ENCODE results near the gene MSI2. TPM values are rescaled to one million over a fixed set of nuclear protein-coding genes. Genes with fewer than 3 reads are reported as not detected.
A peak's percentile ranks its signal among the peaks of the same experiment; 100 is the strongest.

Gene MSI2
- polyA plus RNA-seq, 1 donor from 2014 or later = 3.8 TPM

DNA sequence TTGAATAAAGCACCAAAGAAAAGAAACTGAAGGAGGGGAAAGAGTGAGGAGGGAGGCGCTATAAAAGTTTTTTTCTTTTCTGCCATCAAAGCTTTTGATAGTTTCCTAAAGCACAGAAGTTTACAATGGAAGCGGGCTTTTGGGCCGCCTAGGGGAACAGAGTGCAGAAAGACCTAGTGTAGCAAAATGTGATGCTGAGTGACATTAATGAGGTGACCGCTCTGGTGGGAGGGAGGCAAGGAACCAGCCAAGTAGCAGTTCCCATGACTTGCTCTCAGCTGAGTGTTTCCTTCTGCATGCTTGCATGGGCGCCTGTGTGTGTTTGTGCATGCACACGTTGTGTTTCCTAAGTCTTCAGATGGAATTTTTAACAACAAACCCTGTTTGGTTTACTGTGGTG is 15.5 kb downstream of the MSI2 start:
- no peak overlapping the region for H3K27ac Mint-ChIP-seq
- no peaks in the 10 kb centered on the region for H3K9me3 Mint-ChIP-seq
- H3K4me3 Mint-ChIP-seq = no peak overlapping the region
- H3K36me3 Mint-ChIP-seq = peaks cover 7% of the 10 kb centered on the region
- no peaks in the 10 kb centered on the region for H3K27me3 Mint-ChIP-seq
- H3K4me1 Mint-ChIP-seq = peaks cover 4 to 8% (median 5%) of the 10 kb centered on the region in 3 donors

GRCh38 chr17:57273490-57273889 is 17.2 kb downstream of the MSI2 start:
- H3K36me3 Mint-ChIP-seq = peaks cover 8% of the 10 kb centered on the region
- H3K4me3 Mint-ChIP-seq = no peak overlapping the region
- H3K9me3 Mint-ChIP-seq = no peaks in the 10 kb centered on the region
- H3K27me3 Mint-ChIP-seq = no peaks in the 10 kb centered on the region
- H3K4me1 Mint-ChIP-seq = peaks cover 4 to 6% (median 5%) of the 10 kb centered on the region in 3 donors
- H3K27ac Mint-ChIP-seq = no peak overlapping the region

- Mint-ChIP-seq H3K9me3 (no peaks in the 10 kb centered on the region), H3K4me3 (no peak overlapping the region), H3K36me3 (peaks cover 8% of the 10 kb centered on the region), H3K27me3 (no peaks in the 10 kb centered on the region), H3K4me1 (peaks cover 3 to 8% (median 5%) of the 10 kb centered on the region in 3 donors), H3K27ac (peak overlapping the region in 1 of 3 donors; percentile 22)
Observed at GRCh38 chr17:57274162-57274561, 17.8 kb downstream of the MSI2 start.

GRCh38 chr17:57275071-57275764 is 18.9 kb downstream of the MSI2 start:
- no peaks in the 10 kb centered on the region for H3K9me3 Mint-ChIP-seq
- H3K36me3 Mint-ChIP-seq = peaks cover 8% of the 10 kb centered on the region
- H3K4me1 Mint-ChIP-seq = peaks cover 2 to 10% (median 5%) of the 10 kb centered on the region in 3 donors
- no peak overlapping the region for H3K4me3 Mint-ChIP-seq
- H3K27ac Mint-ChIP-seq = peak overlapping the region in 1 of 3 donors; percentile 70
- H3K27me3 Mint-ChIP-seq = no peaks in the 10 kb centered on the region

DNA sequence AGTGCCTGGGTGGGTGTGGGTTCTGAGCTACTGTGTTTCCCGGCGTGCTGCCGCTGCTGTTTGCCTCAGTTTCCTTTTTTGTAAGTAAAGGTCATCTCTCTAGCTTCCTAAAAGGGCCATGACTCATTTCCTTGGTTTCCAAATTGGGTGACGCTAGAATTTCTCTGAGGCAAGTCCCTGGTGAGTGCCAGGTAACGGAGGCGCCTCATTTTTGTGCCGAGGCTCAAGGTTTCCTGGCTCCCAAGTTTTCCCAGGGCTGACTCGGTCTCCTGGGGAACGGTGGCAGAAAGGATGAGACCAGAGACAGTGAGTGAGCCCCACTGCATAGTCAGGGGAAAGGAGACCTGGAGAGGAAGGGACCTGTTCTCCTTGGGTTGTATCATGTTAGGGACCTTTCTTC is 20.3 kb downstream of the MSI2 start:
- Mint-ChIP-seq H3K4me3 (no peak overlapping the region), H3K9me3 (no peaks in the 10 kb centered on the region), H3K36me3 (peaks cover 6% of the 10 kb centered on the region), H3K4me1 (peaks cover 0 to 10% (median 2%) of the 10 kb centered on the region in 3 donors), H3K27ac (no peak overlapping the region), H3K27me3 (no peaks in the 10 kb centered on the region)

DNA sequence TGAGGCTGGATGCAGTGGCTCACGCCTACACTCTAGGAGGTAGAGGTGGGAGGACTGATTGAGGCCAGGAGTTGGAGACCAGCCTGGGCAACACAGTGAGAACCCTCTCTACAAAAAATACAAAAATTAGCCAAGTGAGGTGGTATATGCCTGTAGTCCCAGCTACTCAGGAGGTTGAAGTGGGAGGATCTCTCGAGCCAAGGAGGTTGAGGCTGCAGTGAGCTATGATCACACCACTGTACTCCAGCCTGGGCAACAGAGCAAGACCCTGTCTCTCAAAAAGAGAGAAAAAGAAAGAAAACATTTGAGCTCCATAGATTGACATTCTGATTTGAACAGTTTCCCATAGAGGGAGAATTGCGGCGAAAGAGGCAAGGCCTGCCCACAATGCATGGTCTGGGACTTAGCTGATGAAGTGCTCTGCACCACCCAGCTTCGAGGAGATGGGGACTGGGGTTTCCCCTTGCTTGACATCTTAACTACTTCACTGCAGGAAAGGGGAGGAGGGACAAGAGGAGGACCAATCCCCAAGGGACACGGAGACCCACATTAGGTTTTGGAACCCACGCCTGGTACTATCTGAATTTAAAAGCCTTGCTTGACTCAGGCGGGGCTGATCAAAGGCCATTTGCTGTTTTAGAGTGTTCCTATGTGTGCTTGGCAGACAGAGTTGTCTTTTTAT is 21.7 kb downstream of the MSI2 start:
- H3K4me1 Mint-ChIP-seq = peaks cover under 1 to 10% (median 6%) of the 10 kb centered on the region in 3 donors
- no peak overlapping the region for H3K4me3 Mint-ChIP-seq
- no peaks in the 10 kb centered on the region for H3K9me3 Mint-ChIP-seq
- no peaks in the 10 kb centered on the region for H3K27me3 Mint-ChIP-seq
- peaks cover 2% of the 10 kb centered on the region for H3K36me3 Mint-ChIP-seq
- H3K27ac Mint-ChIP-seq = no peak overlapping the region

DNA sequence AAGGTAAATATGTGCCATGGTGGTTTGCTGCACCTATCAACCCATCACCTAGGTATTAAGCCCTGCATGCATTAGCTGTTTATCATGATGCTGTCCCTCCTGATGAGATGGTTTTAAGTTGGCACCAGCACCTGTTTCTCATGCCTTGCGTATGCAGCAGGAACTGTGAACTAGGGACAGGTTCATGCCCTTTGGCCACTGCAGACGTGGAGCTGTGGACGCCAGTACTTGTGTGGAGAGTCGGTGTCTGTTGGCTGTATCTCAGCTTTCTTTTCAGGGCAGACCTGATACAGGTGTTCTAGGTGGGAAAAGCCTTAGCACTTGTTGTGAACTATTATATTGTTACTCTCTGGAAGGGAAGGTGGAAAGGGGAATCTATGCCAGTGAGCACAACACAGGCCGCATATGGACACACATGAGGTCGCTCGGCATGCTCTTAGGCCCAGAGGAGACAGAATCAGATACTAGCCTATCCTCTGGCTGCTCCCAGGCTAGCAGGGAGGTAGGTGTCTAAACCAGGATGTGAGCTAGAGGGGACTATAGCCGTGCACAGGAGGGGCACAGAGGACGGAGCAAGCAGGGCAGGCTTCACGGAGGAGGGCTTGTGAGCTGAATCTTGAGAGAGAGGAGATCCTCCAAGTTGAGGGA is 22.5 kb downstream of the MSI2 start:
- Mint-ChIP-seq H3K27ac (no peak overlapping the region), H3K27me3 (no peaks in the 10 kb centered on the region), H3K4me3 (no peak overlapping the region), H3K36me3 (peaks cover 2% of the 10 kb centered on the region), H3K9me3 (no peaks in the 10 kb centered on the region), H3K4me1 (peaks cover 6 to 10% (median 6%) of the 10 kb centered on the region in 3 donors)

DNA sequence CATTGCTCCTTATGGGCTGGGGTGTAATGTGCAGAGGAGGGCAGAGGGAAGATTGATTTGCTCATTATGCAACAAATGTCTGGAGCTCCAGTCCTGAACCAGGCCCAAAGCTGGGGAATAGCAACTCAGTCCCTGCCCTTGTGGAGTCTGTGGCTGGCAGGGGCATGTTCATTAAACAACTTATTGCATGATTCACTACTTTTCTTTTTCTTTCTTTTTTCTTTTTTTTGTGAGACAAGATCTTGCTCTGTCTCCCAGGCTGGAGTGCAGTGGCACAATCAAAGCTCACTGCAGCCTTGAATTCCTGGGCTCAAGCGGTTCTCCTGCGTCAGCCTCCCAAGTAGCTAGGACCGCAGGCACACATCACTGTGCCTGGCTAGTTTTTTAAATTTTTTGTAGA is 23.1 kb downstream of the MSI2 start:
- Mint-ChIP-seq H3K4me1 (peaks cover 9 to 14% (median 11%) of the 10 kb centered on the region in 3 donors), H3K36me3 (peaks cover 2% of the 10 kb centered on the region), H3K4me3 (no peak overlapping the region), H3K27me3 (no peaks in the 10 kb centered on the region), H3K27ac (no peak overlapping the region), H3K9me3 (no peaks in the 10 kb centered on the region)

DNA sequence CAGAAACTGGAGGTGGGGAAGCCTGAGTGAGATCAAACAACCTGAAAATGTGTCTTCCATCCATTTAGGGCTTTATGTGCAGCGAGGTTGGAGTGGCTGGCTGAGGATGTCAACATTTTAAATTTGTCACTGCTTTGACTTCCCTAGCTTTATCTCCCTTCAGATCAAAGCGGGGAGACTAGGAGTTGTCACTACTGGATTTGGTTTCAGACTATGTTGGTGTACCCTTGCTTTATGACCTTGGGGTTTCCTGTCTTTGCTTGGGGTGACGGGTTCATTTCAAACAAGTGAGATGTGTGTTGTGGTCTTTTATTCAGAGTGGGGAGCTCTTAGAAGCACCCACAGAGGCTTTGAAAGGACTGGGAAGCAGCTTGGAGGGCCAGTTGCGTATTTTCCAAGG is 25.6 kb downstream of the MSI2 start:
- H3K9me3 Mint-ChIP-seq = no peaks in the 10 kb centered on the region
- peaks cover 25 to 29% (median 27%) of the 10 kb centered on the region in 3 donors for H3K4me1 Mint-ChIP-seq
- peaks cover 2% of the 10 kb centered on the region for H3K36me3 Mint-ChIP-seq
- no peak overlapping the region for H3K4me3 Mint-ChIP-seq
- peak overlapping the region in 1 of 3 donors; percentile 54 for H3K27ac Mint-ChIP-seq
- no peaks in the 10 kb centered on the region for H3K27me3 Mint-ChIP-seq

DNA sequence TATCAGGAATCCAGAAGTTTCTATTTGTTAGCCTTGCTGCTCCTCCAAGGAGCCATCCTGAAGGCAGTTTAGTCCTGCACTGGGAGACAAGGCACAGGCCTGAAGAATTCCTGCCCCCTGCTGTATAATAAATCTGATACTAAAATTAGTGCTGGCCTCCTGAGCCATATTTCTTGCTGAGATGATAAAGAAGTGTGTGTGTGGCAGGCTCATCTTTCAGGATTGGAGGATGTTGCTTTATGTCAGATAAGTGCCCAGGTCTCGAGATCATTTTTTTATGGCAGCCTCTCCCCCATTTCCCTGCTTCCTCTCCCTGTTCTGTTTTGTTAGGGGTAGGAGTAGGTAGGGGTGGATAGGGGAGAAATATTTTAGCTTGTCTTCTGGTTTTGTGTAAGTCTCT is 26.0 kb downstream of the MSI2 start:
- H3K27ac Mint-ChIP-seq = peak overlapping the region in 1 of 3 donors; percentile 14
- peaks cover 25 to 29% (median 27%) of the 10 kb centered on the region in 3 donors for H3K4me1 Mint-ChIP-seq
- peaks cover 2% of the 10 kb centered on the region for H3K36me3 Mint-ChIP-seq
- H3K9me3 Mint-ChIP-seq = no peaks in the 10 kb centered on the region
- H3K27me3 Mint-ChIP-seq = no peaks in the 10 kb centered on the region
- H3K4me3 Mint-ChIP-seq = no peak overlapping the region

- Mint-ChIP-seq H3K27me3 (no peaks in the 10 kb centered on the region), H3K36me3 (no peaks in the 10 kb centered on the region), H3K4me3 (no peak overlapping the region), H3K9me3 (no peaks in the 10 kb centered on the region), H3K27ac (no peak overlapping the region), H3K4me1 (peaks cover 25 to 29% (median 27%) of the 10 kb centered on the region in 3 donors)
Observed at GRCh38 chr17:57283203-57283971, 27.1 kb downstream of the MSI2 start.

DNA sequence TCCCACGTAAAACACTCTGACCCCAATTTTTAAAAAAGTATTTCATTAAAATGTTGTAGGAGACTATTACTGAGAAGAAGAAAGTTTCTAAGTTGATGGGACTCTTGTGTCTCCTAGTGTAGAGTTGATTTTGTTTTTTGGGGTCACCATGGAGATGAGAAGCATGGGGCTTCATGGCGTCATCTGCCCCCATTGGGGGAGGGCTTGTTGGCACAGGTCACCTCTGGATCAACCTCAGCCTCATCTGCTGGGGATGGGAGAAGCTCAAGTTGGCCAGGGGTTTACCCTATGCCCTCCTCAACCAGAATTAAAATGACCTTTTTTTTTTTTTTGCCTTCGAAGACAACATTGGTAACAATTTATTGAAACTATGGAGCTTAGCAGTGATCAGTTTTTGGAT is 28.3 kb downstream of the MSI2 start:
- peaks cover 19 to 29% (median 27%) of the 10 kb centered on the region in 3 donors for H3K4me1 Mint-ChIP-seq
- H3K4me3 Mint-ChIP-seq = peak overlapping the region in 3 of 4 donors; percentile 47 to 81 (median 75)
- H3K36me3 Mint-ChIP-seq = no peaks in the 10 kb centered on the region
- H3K9me3 Mint-ChIP-seq = no peaks in the 10 kb centered on the region
- peak overlapping the region; percentile 43 to 84 (median 73) for H3K27ac Mint-ChIP-seq
- H3K27me3 Mint-ChIP-seq = no peaks in the 10 kb centered on the region

- peaks cover 19 to 29% (median 25%) of the 10 kb centered on the region in 3 donors for H3K4me1 Mint-ChIP-seq
- H3K27me3 Mint-ChIP-seq = no peaks in the 10 kb centered on the region
- H3K27ac Mint-ChIP-seq = peak overlapping the region; percentile 43 to 84 (median 73)
- no peaks in the 10 kb centered on the region for H3K36me3 Mint-ChIP-seq
- H3K4me3 Mint-ChIP-seq = peak overlapping the region; percentile 44 to 81 (median 61)
- H3K9me3 Mint-ChIP-seq = no peaks in the 10 kb centered on the region
Observed at GRCh38 chr17:57284984-57285646, 28.8 kb downstream of the MSI2 start.

DNA sequence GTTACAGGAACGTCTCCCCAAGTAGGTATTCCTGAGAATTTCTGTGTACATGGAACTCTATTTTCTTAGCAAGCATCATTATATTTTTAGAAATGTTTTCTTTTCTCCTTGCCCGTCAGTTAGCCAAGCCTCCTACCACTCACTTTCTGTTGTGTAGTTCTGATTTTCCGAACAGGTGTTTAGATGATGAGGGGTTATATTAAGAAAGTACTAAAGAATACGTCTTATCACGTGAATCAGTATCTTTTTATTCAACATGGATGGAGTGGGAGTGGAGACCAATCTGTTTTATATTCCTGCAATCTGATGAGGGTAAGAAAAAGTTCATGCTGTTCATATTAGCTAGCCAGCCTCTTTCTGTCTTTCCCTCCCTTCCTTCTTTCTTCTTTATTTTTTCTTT is 29.4 kb downstream of the MSI2 start:
- Mint-ChIP-seq H3K27me3 (no peaks in the 10 kb centered on the region), H3K4me3 (peak overlapping the region in 2 of 4 donors; percentile 75 to 81), H3K9me3 (no peaks in the 10 kb centered on the region), H3K27ac (peak overlapping the region; percentile 43 to 84 (median 73)), H3K4me1 (peaks cover 19 to 29% (median 25%) of the 10 kb centered on the region in 3 donors), H3K36me3 (no peaks in the 10 kb centered on the region)
